ENCODE measurements around the gene KPNA4. TPM values are rescaled to one million over a fixed set of nuclear protein-coding genes. Genes with fewer than 3 reads are reported as not detected.

Gene KPNA4
- total and polyA plus RNA-seq, 2 donors (not counting 3 experiments of a cell fraction or from before 2014, with no cell fraction given): 12.2 to 70.1 TPM

DNA sequence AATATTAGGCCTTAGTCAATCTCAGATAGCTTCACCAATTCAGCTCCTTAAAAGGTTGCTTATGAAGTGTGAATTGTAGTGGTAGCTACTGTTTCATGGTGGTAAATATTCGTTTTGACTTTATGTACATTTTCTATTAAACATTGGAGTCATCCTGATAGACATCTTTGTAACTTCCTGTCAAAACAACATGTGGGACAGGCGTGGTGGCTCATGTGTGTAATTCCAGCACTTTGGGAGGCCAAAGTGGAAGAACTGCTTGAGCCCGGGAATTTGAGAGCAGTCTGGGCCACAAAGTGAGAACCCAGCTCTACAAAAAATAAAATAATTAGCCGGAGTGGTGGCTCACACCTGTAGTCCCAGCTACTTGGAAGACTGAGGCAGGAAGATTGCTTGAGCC lies 113.8 kb downstream of the KPNA4 start:
- peaks cover 28% of the 10 kb centered on the region for H3K79me2 ChIP-seq (ENCODE audit: control insufficient read depth, insufficient read depth, low read length)
- intact Hi-C loops (cut with micrococcal nuclease) (no loop called here), dilution Hi-C loops (cut with MboI; ENCODE audit: extremely low pct_ligation_motif_present, low sequenced_read_pairs) (no loop called here)
- no peak overlapping the region for H3K27ac ChIP-seq (ENCODE audit: insufficient read depth, low read depth, low read length)
- no peaks in the 10 kb centered on the region for H3K36me3 ChIP-seq (ENCODE audit: control insufficient read depth in 2 of 2, extremely low read depth in 1 of 2, insufficient read depth in 2 of 2, low read length in 2 of 2)
- H3K4me2 ChIP-seq (ENCODE audit: insufficient read depth, low read length): no peak overlapping the region
- H4K20me1 ChIP-seq (replicated peaks; ENCODE audit: control insufficient read depth, extremely low read depth, insufficient read depth, low read length): no peaks in the 10 kb centered on the region
- ChIA-PET POLR2A (no interaction called here), CTCF (interaction anchor here (1.2 to 1.9 kb wide), 2 partner anchors 11 to 13 kb away, joined by 4 to 7 read pairs; no protein-coding TSS in a partner anchor)
- no peak overlapping the region for H3K4me3 ChIP-seq (replicated peaks in 1 of 3; ENCODE audit: insufficient read depth in 1 of 3, low read depth in 1 of 3, low read length in 3 of 3)
- H3K9me3 ChIP-seq (replicated peaks; ENCODE audit: control insufficient read depth, insufficient read depth, low read length): no peaks in the 10 kb centered on the region
- H3K9ac ChIP-seq (replicated peaks; ENCODE audit: extremely low read depth, insufficient read depth, low read length): no peak overlapping the region
- no TSS peak for BruUV-seq (replicated peaks)
- TF ChIP-seq FOS (IDR thresholded peaks at IDR 0.05; ENCODE audit: borderline replicate concordance, insufficient read depth, low read length) (no peak), EZH2 (IDR thresholded peaks at IDR 0.05; ENCODE audit: borderline replicate concordance, low read depth, low read length, severe bottlenecking) (no peak), JUN (IDR thresholded peaks at IDR 0.05; ENCODE audit: borderline replicate concordance, insufficient read depth, insufficient read length, low read depth) (no peak), GATA2 (IDR thresholded peaks at IDR 0.05; ENCODE audit: insufficient read depth, insufficient read length, low read depth, low read length) (no peak), POLR2AphosphoS5 (IDR thresholded peaks at IDR 0.05; ENCODE audit: insufficient read depth, low read depth, low read length) (no peak), POLR2A (IDR thresholded peaks at IDR 0.05; ENCODE audit: low read depth, low read length) (no peak), MYC (IDR thresholded peaks at IDR 0.05; ENCODE audit: low read depth, low read length) (no peak)
- TF ChIP-seq, protein P1, sequence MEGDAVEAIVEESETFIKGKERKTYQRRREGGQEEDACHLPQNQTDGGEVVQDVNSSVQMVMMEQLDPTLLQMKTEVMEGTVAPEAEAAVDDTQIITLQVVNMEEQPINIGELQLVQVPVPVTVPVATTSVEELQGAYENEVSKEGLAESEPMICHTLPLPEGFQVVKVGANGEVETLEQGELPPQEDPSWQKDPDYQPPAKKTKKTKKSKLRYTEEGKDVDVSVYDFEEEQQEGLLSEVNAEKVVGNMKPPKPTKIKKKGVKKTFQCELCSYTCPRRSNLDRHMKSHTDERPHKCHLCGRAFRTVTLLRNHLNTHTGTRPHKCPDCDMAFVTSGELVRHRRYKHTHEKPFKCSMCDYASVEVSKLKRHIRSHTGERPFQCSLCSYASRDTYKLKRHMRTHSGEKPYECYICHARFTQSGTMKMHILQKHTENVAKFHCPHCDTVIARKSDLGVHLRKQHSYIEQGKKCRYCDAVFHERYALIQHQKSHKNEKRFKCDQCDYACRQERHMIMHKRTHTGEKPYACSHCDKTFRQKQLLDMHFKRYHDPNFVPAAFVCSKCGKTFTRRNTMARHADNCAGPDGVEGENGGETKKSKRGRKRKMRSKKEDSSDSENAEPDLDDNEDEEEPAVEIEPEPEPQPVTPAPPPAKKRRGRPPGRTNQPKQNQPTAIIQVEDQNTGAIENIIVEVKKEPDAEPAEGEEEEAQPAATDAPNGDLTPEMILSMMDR (IDR thresholded peaks at IDR 0.05; ENCODE audit: extremely low read depth in 1 of 2, insufficient read depth in 1 of 2, low read depth in 1 of 2, low read length in 2 of 2): no peak
- TF ChIP-seq, protein P2, sequence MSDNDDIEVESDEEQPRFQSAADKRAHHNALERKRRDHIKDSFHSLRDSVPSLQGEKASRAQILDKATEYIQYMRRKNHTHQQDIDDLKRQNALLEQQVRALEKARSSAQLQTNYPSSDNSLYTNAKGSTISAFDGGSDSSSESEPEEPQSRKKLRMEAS (IDR thresholded peaks at IDR 0.05; ENCODE audit: insufficient read depth, insufficient read length): no peak
- DNase-seq (ENCODE audit: low read depth, low spot score) (no peak), FAIRE-seq (no peak)
- H2AFZ ChIP-seq (ENCODE audit: low read depth, low read length): no peak overlapping the region
- peaks cover 21% of the 10 kb centered on the region for H3K4me1 ChIP-seq (ENCODE audit: control insufficient read depth, extremely low read depth, insufficient read depth, low read length)
- H3K27me3 ChIP-seq (ENCODE audit: control insufficient read depth in 2 of 2, insufficient read depth in 2 of 2, low read length in 2 of 2): no peaks in the 10 kb centered on the region
- H3K9me1 ChIP-seq (replicated peaks; ENCODE audit: control insufficient read depth, extremely low read depth, insufficient read depth, low read length): no peaks in the 10 kb centered on the region
